IPS-15b (cell line): ENCODE data around the gene TXNRD1.

Experiments
- H3K27me3 ChIP-seq: one replicate; pipeline ENCODE4 v1.6.1; 2013; ENCODE audit warnings: low read length; ENCODE audit not compliant: control insufficient read depth, insufficient read depth
- H3K36me3 ChIP-seq: one replicate; pipeline ENCODE4 v1.6.1; 2013; ENCODE audit warnings: low read length; ENCODE audit not compliant: control insufficient read depth, insufficient read depth
- H3K4me1 ChIP-seq: one replicate; pipeline ENCODE4 v1.6.1; 2013; ENCODE audit warnings: mild to moderate bottlenecking, low read length; ENCODE audit not compliant: control insufficient read depth, insufficient read depth
- H3K4me3 ChIP-seq: one replicate; pipeline ENCODE4 v1.5.1; 2013; ENCODE audit warnings: low read depth, low read length
- H3K9ac ChIP-seq: one replicate; pipeline ENCODE4 v1.6.1; 2013; ENCODE audit warnings: low read depth, mild to moderate bottlenecking, low read length
- H3K9me3 ChIP-seq: one replicate; pipeline ENCODE4 v1.6.1; 2013; ENCODE audit warnings: mild to moderate bottlenecking, low read length; ENCODE audit not compliant: control insufficient read depth, insufficient read depth

TXNRD1 gene

DNA sequence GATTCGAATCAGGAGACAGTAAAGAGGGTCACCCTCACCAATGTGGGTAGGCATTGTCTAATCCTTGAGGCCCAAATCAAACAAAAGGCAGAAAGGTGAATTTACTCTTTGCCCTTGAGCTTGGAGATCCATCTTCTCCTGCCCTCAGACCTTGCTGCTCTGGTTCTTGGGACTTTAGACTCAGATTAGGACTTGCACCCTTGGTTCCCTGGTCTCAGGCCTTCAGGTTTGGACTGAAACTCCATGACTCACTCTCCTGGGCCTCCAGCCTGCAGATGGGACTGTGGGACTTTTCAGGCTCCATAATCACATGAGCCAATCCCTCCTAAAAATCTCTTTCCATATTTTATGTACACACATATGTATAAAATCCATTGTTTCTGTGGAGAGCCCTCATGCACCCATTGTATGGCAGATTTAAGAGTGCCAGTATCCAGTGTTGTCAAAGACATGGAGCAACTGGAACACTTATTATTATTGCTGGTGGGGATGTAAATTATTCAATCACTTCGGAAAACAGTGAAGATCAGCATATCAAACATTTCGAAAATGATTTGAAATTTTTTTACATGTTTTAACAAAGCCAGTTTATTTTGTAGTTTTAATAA lies 136.6 kb downstream of the TXNRD1 start:
- H3K9ac ChIP-seq = no peak overlapping the region
- no peaks in the 10 kb centered on the region for H3K9me3 ChIP-seq
- peaks cover 11% of the 10 kb centered on the region for H3K4me1 ChIP-seq
- no peaks in the 10 kb centered on the region for H3K36me3 ChIP-seq
- H3K4me3 ChIP-seq = no peak overlapping the region
- no peaks in the 10 kb centered on the region for H3K27me3 ChIP-seq

- peaks cover 11% of the 10 kb centered on the region for H3K4me1 ChIP-seq
- H3K27me3 ChIP-seq = no peaks in the 10 kb centered on the region
- no peaks in the 10 kb centered on the region for H3K36me3 ChIP-seq
- H3K4me3 ChIP-seq = no peak overlapping the region
- H3K9ac ChIP-seq = no peak overlapping the region
- no peaks in the 10 kb centered on the region for H3K9me3 ChIP-seq
Measured at GRCh38 chr12:104353012-104353981, 137.7 kb downstream of the TXNRD1 start.

DNA sequence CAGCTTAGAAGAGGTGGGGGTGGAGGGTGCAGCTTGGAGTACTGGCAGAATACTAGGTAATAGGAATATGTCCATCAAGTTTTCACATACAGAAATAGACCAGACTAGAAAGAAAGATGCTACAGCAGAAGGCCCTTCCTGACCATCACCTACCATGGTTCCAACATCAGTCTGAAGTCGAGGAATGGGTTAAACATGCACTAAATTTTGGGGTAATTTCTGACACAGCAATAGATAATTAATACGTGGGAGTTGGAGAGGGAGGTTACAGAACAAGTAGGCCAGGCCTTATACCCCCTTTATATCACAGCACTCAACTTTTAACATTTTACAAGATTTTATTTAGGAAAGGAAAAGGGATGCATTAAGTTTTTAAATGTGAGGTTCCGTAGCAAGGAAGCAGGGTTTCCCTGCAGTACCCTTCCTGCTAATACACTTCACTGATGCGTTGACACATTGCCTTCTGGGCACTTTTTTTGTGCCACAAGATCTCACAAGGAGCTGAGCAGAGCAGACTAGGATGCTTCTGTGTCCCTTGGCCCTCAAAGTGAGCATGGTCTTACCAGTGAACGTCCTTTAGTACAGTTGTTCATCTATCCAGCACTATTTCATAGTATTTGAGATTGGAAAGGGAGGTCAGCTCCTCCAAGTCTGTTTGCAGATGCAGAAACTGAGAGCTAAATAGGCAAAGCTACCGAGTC lies 138.7 kb downstream of the TXNRD1 start:
- no peaks in the 10 kb centered on the region for H3K36me3 ChIP-seq
- H3K9me3 ChIP-seq = no peaks in the 10 kb centered on the region
- no peak overlapping the region for H3K9ac ChIP-seq
- H3K27me3 ChIP-seq = no peaks in the 10 kb centered on the region
- H3K4me3 ChIP-seq = no peak overlapping the region
- peaks cover 11% of the 10 kb centered on the region for H3K4me1 ChIP-seq

DNA sequence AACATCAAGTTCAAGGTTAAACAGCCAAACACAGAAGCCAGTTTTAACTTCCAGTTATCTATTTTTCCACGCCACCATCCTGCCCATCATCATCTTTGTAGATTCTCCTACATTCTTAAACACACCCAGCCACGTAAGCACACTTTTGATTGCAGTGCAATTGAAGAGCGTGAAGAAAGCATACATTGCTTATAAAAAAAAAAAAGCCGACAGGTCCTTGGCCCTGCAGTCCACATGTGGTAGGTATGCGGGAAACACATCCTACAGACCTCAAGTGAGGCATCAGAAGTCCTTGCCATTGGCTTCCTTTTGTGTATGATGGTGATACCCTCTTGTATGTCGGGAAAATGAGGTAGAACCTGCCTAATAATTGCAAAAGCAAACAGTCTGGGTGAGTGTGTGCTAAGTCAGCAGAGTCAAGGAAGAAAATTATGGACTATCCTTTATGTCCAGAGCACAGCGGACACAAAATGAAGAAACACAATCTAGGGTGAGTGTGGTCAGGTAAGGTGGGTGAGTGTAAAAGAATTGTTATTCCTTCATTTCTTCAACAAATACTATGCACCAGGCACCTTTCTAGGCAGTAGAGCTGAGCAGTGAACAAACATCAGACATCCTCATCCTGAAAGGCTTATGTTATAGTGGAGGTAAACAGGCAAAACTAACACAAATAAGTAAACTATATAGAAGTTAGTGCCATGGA lies 139.4 kb downstream of the TXNRD1 start:
- Histone ChIP-seq H3K36me3 (no peaks in the 10 kb centered on the region), H3K9ac (no peak overlapping the region), H3K4me1 (peaks cover 11% of the 10 kb centered on the region), H3K4me3 (no peak overlapping the region), H3K9me3 (no peaks in the 10 kb centered on the region), H3K27me3 (no peaks in the 10 kb centered on the region)

DNA sequence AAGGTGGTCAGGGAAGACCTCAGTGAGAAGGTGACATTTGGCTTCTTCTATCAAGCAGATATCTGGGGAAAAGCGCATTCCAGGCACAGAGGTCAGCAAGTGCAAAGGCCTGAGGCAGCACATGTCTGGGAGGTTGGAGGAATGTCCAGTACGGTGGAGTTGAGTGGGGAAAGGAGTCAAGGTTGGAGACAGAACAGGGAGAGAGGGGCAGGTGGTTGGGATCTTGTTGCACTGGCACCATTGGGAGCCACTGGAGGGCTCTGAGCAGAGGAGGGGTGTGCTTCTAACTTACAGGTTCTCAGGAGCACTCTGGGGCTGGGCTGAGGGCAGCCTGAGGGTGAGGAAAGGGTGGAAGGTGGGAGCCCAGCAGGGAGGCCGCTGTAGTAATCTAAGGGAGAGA lies 140.1 kb downstream of the TXNRD1 start:
- no peaks in the 10 kb centered on the region for H3K27me3 ChIP-seq
- no peak overlapping the region for H3K9ac ChIP-seq
- H3K9me3 ChIP-seq = no peaks in the 10 kb centered on the region
- H3K4me1 ChIP-seq = peaks cover 10% of the 10 kb centered on the region
- no peak overlapping the region for H3K4me3 ChIP-seq
- no peaks in the 10 kb centered on the region for H3K36me3 ChIP-seq

GRCh38 chr12:104356231-104357115 lies 140.9 kb downstream of the TXNRD1 start:
- no peaks in the 10 kb centered on the region for H3K9me3 ChIP-seq
- H3K4me1 ChIP-seq = peaks cover 3% of the 10 kb centered on the region
- no peaks in the 10 kb centered on the region for H3K36me3 ChIP-seq
- H3K9ac ChIP-seq = no peak overlapping the region
- H3K27me3 ChIP-seq = no peaks in the 10 kb centered on the region
- H3K4me3 ChIP-seq = no peak overlapping the region

DNA sequence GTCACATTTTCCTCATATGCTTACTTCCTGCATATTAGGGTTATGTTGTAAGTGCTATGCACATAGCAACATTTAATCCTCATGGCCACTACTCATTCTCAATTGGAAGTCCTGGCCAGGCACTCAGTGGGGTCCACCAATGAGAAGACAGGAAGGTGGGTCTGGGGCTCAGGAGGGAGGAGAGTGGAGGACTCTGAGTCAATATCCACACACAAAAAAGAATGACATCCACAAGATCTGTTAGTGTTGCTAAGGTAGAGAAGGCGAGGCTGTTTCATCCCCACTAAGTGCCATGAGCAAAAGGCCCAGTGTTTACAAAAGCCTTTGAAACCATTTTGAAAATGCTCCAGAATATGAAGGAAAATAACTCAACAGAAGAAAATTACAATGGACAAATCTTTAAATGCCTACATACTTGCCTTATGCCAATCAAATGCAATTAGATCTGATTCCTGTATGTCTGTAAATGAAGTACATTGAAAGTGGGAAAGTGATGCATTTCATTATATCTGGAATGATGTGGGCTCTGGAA lies 141.9 kb downstream of the TXNRD1 start:
- no peaks in the 10 kb centered on the region for H3K36me3 ChIP-seq
- H3K9me3 ChIP-seq = no peaks in the 10 kb centered on the region
- no peaks in the 10 kb centered on the region for H3K4me1 ChIP-seq
- H3K4me3 ChIP-seq = no peak overlapping the region
- H3K9ac ChIP-seq = no peak overlapping the region
- H3K27me3 ChIP-seq = no peaks in the 10 kb centered on the region

DNA sequence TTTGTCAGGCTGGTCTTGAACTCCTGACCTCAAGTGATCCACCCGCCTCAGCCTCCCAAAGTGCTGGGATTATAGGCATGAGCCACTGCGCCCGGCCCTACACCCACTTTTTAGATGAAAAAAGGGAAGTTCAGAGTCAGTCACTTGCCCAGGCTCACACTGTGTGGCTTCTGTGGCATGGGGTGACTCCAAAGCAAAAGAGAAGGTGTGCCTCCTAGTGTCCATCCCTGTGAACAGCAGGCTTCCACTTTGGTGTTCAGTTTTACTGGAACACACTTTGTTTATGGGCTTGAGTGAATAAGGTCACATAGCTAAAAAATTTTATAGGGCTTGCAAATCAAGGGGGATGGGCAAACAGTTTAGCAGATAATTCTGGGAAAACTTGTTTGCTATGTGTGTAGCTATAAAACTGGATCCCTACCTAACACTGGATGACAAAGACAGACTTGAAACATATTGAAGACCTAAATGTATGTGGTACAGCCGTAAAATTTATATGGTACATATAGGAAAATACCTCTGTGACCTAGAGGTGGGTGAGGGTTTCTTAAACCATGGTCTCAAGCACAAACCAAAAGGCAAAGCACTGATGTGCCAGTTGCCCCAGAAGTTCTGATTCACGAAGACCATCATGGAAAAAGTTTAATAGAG lies 142.9 kb downstream of the TXNRD1 start:
- Histone ChIP-seq H3K4me3 (no peak overlapping the region), H3K4me1 (no peaks in the 10 kb centered on the region), H3K9me3 (no peaks in the 10 kb centered on the region), H3K9ac (no peak overlapping the region), H3K36me3 (no peaks in the 10 kb centered on the region), H3K27me3 (no peaks in the 10 kb centered on the region)

GRCh38 chr12:104359216-104359615 lies 143.6 kb downstream of the TXNRD1 start:
- no peaks in the 10 kb centered on the region for H3K4me1 ChIP-seq
- H3K36me3 ChIP-seq = no peaks in the 10 kb centered on the region
- H3K4me3 ChIP-seq = no peak overlapping the region
- H3K9ac ChIP-seq = no peak overlapping the region
- no peaks in the 10 kb centered on the region for H3K27me3 ChIP-seq
- no peaks in the 10 kb centered on the region for H3K9me3 ChIP-seq

DNA sequence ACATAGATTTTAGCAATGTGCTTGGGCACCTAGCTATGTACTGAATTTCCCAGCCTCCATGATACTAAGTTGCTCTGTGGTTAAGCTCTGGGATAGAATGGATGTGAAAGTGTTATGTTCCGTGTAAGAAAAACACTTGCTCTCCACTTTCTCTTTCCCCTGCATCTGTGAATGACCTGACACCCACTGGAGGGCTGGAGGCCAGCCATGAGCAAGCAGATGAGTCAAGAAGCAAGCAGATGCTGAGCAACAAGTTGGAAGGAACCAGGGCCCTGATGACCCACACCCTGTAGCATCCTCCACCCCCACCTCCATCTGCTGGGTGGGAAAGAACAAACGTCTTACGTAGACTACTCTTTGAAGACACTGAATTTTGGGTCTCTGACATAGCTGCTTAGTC lies 144.6 kb downstream of the TXNRD1 start:
- H3K9me3 ChIP-seq = no peaks in the 10 kb centered on the region
- H3K4me3 ChIP-seq = no peak overlapping the region
- H3K27me3 ChIP-seq = no peaks in the 10 kb centered on the region
- H3K9ac ChIP-seq = no peak overlapping the region
- no peaks in the 10 kb centered on the region for H3K4me1 ChIP-seq
- H3K36me3 ChIP-seq = no peaks in the 10 kb centered on the region
